ENCODE data around the gene ZNF880. TPM values are rescaled to one million over a fixed set of nuclear protein-coding genes. Genes with fewer than 3 reads are reported as not detected.
"Not testable (repeated sequence)": the region's sequence is repeated elsewhere in the genome, so short reads cannot be mapped to it uniquely, and the experiment has no call there.

Gene ZNF880
- total RNA-seq, 1 experiment from 2014 or later: 6.7 TPM

DNA sequence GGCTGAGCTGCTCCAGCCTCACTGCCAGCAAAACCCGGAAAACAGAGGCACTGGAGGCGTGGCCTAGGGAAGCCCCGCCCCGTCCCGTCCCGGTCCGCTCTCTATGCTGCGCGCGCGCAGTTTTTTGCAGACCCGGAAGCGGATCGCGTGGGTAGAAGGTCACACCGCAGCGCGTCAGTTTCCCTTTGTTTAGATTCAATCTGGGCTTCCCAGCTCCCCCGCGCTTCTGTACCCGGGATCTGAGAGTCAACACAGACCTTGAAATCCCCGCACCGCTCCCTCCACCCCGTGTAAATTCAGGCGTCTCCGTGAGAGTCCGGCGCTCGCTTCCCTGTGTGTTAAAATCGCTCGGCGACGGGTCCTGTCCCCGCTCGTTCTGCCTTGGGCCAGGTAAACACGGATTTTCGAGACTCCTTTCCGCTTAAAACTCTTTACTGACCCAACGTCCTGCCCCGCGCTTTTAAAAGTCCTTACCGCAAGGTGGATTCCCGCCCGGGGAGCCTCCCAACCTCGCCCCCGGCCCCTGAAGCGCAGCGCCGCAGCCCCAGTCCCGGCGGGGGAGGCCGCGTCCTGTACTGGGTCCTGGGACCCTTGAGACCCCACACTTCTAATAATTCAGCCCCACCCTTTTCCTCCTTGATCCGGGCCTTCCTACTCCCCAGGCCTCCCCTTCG, 33.5 kb upstream of the ZNF880 start, which contains the start of gene ZNF610:
Gene ZNF610 (plus strand): TSS at position 127 of the 674 bp plus-strand sequence. CDS start 12,930 bp downstream, outside the sequence.
- intact Hi-C loops (cut with micrococcal nuclease): no loop called here
- Mint-ChIP-seq H3K4me1 (ENCODE audit: insufficient read depth, unreplicated experiment) (no peaks in the 10 kb centered on the region), H3K4me3 (ENCODE audit: unreplicated experiment) (no peak within 1 kb of the TSS), H3K27ac (ENCODE audit: low read depth, unreplicated experiment) (no peak within 1 kb of the TSS), H3K27me3 (ENCODE audit: insufficient read depth, unreplicated experiment) (no peaks in the 10 kb centered on the region), H3K36me3 (ENCODE audit: insufficient read depth, unreplicated experiment) (no peaks in the 10 kb centered on the region), H3K9me3 (ENCODE audit: unreplicated experiment) (peaks cover 44% of the 10 kb centered on the region)
- TF ChIP-seq, protein P1, sequence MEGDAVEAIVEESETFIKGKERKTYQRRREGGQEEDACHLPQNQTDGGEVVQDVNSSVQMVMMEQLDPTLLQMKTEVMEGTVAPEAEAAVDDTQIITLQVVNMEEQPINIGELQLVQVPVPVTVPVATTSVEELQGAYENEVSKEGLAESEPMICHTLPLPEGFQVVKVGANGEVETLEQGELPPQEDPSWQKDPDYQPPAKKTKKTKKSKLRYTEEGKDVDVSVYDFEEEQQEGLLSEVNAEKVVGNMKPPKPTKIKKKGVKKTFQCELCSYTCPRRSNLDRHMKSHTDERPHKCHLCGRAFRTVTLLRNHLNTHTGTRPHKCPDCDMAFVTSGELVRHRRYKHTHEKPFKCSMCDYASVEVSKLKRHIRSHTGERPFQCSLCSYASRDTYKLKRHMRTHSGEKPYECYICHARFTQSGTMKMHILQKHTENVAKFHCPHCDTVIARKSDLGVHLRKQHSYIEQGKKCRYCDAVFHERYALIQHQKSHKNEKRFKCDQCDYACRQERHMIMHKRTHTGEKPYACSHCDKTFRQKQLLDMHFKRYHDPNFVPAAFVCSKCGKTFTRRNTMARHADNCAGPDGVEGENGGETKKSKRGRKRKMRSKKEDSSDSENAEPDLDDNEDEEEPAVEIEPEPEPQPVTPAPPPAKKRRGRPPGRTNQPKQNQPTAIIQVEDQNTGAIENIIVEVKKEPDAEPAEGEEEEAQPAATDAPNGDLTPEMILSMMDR (IDR thresholded peaks at IDR 0.05; ENCODE audit: unreplicated experiment): no peak
- no peak for DNase-seq (ENCODE audit: unreplicated experiment)
- no TSS peak for BruUV-seq (replicated peaks)
- ChIA-PET CTCF (no interaction called here), POLR2A (interaction anchor here (0.6 kb wide), 1 partner anchor 540 kb away, joined by 3 read pairs; no protein-coding TSS in a partner anchor)

DNA sequence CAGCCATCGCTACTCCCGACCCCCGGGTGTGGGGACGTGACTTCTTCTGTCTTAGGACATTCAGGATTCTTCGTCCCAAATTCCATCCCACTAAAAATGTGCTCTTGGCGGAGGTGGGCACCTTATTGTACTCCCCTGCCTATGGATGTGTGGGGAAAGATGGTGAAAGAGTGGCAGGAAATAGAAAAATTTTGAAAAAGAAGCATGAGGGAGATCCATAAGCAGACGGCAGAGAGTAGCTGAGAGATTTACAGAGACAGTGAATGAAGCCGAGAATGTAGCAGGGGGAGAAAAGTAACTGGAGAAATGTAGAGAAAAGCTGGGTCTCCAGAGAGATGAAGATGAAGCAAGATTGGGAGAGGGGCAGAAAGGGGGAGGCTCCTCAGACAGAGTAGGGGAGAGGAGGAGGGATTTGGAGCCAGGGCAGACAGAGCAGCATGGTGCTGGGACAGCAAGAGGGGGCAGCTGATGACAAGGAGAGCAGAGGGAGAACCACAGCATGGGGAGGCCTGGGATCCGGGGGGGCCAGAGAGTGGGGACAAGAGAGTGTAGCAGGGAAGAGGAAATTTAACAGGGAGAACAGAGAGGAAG, 32.8 kb upstream of the ZNF880 start:
- TF ChIP-seq, protein P1 (IDR thresholded peaks at IDR 0.05; ENCODE audit: unreplicated experiment): no peak
- intact Hi-C loops (cut with micrococcal nuclease): no loop called here
- ChIA-PET CTCF (no interaction called here), POLR2A (interaction anchor here (0.6 kb wide), 1 partner anchor 539 kb away, joined by 3 read pairs; no protein-coding TSS in a partner anchor)
- DNase-seq (ENCODE audit: unreplicated experiment): no peak
- Mint-ChIP-seq H3K4me3 (ENCODE audit: unreplicated experiment) (no peak overlapping the region), H3K4me1 (ENCODE audit: insufficient read depth, unreplicated experiment) (no peaks in the 10 kb centered on the region), H3K9me3 (ENCODE audit: unreplicated experiment) (peaks cover 40% of the 10 kb centered on the region), H3K27ac (ENCODE audit: low read depth, unreplicated experiment) (no peak overlapping the region), H3K36me3 (ENCODE audit: insufficient read depth, unreplicated experiment) (no peaks in the 10 kb centered on the region), H3K27me3 (ENCODE audit: insufficient read depth, unreplicated experiment) (no peaks in the 10 kb centered on the region)
- no TSS peak for BruUV-seq (replicated peaks)

DNA sequence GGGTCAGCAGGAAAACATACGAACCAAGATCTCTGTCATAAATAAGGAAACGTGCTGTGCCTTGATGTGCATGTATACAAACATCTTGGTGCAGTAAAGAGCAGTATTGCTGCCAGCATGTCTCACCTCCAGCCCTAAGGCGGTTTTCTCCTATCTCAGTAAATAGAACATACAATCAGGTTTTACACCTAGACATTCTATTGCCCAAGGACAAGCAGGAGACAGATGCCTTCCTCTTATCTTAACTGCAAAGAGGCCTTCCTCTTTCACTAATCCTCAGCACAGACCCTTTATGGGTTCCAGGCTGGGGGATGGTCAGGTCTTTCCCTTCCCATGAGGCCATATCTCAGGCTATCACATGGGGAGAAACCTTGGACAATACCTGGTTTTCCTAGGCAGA, 30.7 kb upstream of the ZNF880 start:
- intact Hi-C loops (cut with micrococcal nuclease); H3K36me3 Mint-ChIP-seq (ENCODE audit: insufficient read depth, unreplicated experiment); H3K27me3 Mint-ChIP-seq (ENCODE audit: insufficient read depth, unreplicated experiment); H3K4me3 Mint-ChIP-seq (ENCODE audit: unreplicated experiment); H3K4me1 Mint-ChIP-seq (ENCODE audit: insufficient read depth, unreplicated experiment); POLR2A ChIA-PET; BruUV-seq (replicated peaks); CTCF ChIA-PET; DNase-seq (ENCODE audit: unreplicated experiment); H3K27ac Mint-ChIP-seq (ENCODE audit: low read depth, unreplicated experiment): not testable (repeated sequence)
- peaks cover 23% of the 10 kb centered on the region for H3K9me3 Mint-ChIP-seq (ENCODE audit: unreplicated experiment)

DNA sequence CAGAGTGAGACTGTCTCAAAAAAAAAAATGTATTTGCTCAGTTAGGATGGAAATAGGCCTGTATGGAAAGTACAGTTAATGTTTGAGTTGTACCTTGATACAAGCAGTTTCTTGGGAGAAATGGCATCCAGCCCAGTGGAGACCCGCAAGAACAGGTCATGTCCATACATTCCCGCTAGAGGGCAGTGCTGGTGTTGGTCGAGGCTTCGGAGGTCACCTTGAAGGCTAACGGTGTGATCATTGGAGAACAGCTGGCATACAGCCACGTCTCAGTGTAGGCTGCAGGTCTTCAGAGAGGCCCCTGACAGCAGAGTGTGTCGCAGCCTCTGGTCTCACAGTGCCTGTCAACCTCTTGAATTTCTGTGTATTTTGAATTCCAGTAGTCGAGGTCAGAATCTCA, 26.2 kb upstream of the ZNF880 start:
- DNase-seq (ENCODE audit: unreplicated experiment): peak; percentile 22
- intact Hi-C loops (cut with micrococcal nuclease): no loop called here

More for the DNA sequence above, 26.2 kb upstream of the ZNF880 start:
- CTCF ChIA-PET: no interaction called here
- POLR2A ChIA-PET: no interaction called here
- no peak overlapping the region for H3K27ac Mint-ChIP-seq (ENCODE audit: low read depth, unreplicated experiment)
- no peak overlapping the region for H3K4me3 Mint-ChIP-seq (ENCODE audit: unreplicated experiment)
- no peaks in the 10 kb centered on the region for H3K27me3 Mint-ChIP-seq (ENCODE audit: insufficient read depth, unreplicated experiment)
- peaks cover 27% of the 10 kb centered on the region for H3K9me3 Mint-ChIP-seq (ENCODE audit: unreplicated experiment)
- BruUV-seq (replicated peaks): no TSS peak
- TF ChIP-seq, protein P1 (IDR thresholded peaks at IDR 0.05; ENCODE audit: unreplicated experiment): no peak
- no peaks in the 10 kb centered on the region for H3K4me1 Mint-ChIP-seq (ENCODE audit: insufficient read depth, unreplicated experiment)
- H3K36me3 Mint-ChIP-seq (ENCODE audit: insufficient read depth, unreplicated experiment): no peaks in the 10 kb centered on the region
